ENCODE data around the gene MAEL.
"Not testable (repeated sequence)": the region's sequence is repeated elsewhere in the genome, so short reads cannot be mapped to it uniquely, and the experiment has no call there.

MAEL gene

DNA sequence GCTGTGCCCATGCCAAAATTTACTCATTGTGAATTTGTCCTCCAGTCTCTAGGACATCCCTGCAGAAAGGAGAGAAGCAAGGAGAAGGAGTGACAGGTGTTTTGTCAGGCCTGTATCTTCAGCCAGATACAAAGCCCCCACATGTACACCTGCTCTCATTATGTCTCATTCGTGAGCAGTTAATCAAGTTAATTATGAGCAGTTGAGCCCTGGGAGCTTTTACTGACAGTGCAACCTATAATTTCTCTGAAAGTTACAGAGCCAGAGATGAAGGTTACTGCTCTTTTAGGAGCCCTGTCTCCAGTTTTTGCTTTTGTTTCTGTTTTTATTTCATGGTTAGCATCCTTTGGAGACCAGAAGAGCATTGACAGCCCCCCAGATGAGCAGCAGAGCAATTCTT, 8.7 kb upstream of the MAEL start:
- DNase-seq: no peak

- DNase-seq: no peak
These were observed 8.3 kb upstream of the MAEL start for GRCh38 chr1:166980818-166981217.

DNA sequence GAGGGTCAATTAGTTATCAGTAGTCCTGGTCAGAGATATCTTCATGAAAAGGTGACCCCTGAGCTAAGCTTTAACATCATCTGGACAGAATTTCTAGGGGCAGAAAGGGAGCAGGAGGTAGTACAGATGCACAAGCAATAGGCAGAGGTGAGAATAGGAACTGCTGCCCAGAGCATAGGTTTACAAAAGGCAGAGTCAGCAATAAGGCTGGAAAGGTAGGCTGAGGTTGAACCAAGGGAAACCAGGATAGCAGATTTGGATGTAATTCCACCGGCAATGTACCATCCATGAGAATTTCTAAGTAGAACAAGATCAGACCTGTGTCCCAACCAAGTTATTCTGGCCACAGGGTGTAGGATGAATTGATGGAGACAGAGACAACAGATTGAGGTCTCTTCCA, 7.5 kb upstream of the MAEL start:
- no peak for DNase-seq

DNA sequence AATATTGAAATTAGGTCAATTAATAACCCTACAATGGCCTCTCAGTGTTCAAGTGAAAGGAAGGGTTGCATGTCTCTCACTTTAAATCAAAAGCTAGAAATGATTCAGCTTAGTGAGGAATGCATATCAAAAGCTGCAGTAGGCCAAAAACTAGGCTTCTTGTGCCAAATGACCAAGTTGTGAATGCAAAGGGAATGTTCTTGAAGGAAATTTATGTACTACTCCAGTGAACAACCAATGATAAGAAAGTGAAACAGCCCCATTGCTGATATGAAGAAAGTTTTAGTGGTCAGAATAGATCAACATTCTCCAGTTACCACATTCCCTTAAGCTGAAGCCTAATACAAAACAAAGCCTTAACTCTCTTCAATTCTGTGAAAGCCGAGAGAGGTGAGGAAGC, 10.0 kb downstream of the MAEL start:
- no peak for DNase-seq

GRCh38 chr1:166999500-167000055, 10.5 kb downstream of the MAEL start:
- DNase-seq: no peak

GRCh38 chr1:167000546-167000945, 11.5 kb downstream of the MAEL start:
- DNase-seq: no peak

- DNase-seq: no peak
These were observed 13.3 kb downstream of the MAEL start for GRCh38 chr1:167002354-167002753.

- DNase-seq: no peak
These were observed 14.6 kb downstream of the MAEL start for GRCh38 chr1:167003711-167004110.

- DNase-seq: no peak
These were observed 22.6 kb downstream of the MAEL start for GRCh38 chr1:167011560-167012191.

- DNase-seq: no peak
These were observed 23.5 kb downstream of the MAEL start for GRCh38 chr1:167012570-167012969.

- no peak for DNase-seq
These were observed 24.2 kb downstream of the MAEL start for GRCh38 chr1:167013108-167013929.

DNA sequence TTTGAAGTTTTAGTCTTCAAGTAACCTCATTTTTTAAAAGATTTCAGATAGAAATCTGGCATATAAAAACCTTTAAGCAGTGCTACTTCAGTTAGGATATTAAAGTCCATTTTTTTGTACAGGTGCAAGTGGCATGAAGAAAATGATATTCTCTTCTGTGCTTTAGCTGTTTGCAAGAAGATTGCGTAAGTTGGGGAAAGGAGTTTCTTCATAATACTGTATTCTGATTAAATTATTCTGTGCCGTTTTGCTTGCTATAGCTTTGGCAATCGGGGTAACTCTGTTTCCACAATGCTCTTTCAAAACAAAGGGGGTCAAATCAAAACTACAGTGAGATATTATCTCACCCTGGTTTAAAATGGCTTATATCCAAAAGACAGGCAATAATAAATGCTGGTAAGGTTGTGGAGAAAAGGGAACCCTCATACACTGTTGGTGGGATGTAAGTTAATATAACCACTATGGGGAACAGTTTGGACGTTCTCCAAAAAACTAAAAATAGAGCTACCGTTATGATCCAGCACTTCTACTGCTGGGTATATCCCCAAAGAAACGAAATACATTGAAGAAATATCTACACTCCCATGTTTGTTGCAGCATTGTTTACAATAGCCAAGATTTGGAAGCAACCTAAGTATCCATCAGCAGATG, 27.1 kb downstream of the MAEL start:
- no peak for DNase-seq

- no peak for DNase-seq
These were observed 33.3 kb downstream of the MAEL start for GRCh38 chr1:167022384-167022783.

DNA sequence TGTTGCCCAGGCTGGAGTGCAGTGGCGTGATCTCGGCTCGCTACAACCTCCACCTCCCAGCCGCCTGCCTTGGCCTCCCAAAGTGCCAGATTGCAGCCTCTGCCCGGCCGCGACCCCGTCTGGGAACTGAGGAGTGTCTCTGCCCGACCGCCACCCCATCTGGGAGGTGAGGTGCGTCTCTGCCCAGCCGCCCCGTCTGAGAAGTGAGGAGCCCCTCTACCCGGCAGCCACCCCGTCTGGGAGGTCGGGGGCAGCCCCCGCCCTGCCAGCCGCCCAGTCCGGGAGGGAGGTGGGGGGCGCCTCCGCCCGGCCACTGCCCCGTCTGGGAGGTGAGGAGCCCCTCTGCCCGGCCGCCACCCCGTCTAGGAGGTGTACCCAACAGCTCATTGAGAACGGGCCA, 40.5 kb downstream of the MAEL start:
- DNase-seq: not testable (repeated sequence)

GRCh38 chr1:167033646-167034045, 44.6 kb downstream of the MAEL start:
- no peak for DNase-seq

GRCh38 chr1:167043752-167044488, 54.8 kb downstream of the MAEL start:
- peak; percentile 69 for DNase-seq

DNA sequence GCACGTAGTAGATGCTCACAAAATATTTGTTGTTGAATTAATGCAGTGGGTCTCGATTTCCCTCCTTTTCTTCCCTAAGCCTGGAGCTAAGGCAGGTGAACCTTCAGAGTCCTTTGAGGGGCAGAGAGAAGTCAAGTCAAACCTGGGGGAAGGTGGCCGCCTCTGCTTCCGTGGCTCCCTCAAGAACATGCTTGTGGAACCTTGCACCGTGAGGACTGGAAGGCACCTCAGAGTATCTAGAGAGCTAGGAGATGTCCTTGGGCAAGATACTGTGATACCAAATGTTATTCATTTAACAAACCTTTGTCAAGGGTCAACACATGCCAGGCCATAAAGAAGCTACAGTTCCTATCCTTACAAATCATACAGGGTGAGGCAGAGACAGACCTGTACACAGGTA, 62.8 kb downstream of the MAEL start:
- no peak for DNase-seq

GRCh38 chr1:167052389-167052788, 63.3 kb downstream of the MAEL start:
- DNase-seq: no peak

- no peak for DNase-seq
These were observed 65.5 kb downstream of the MAEL start for GRCh38 chr1:167054531-167054930.

DNA sequence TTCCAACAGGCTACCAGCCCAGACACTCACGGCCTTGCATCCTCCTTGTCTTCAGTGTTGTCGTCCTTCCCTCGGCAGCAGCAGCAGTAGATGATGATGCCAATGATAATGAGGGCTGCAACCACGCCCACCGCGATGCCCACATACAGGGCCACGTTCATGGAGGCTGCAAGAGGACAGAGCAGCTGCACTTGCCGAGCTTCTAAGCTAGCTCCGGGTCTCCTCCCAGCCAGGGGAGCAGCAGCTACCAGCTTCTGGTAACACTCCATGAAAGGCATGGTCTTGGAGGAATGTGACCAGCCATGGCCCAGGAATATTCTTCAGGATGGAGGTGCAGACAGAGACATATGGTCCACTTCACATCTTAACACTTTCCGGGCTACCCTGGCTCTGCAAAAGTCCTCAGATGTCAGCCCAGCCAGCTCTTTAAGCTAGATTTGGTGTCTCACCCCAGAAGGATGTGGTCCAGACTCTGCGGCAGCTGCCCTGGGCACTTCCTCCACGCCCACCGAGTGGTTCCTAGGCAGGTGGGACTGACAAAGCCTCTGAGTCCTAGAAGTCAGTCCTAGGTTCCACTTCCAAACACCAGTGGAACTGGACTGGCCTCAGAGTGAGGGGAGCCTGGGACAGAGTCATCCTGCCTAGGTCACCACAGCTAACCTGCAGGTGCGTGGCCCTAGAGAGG, 66.0 kb downstream of the MAEL start:
- DNase-seq: no peak

DNA sequence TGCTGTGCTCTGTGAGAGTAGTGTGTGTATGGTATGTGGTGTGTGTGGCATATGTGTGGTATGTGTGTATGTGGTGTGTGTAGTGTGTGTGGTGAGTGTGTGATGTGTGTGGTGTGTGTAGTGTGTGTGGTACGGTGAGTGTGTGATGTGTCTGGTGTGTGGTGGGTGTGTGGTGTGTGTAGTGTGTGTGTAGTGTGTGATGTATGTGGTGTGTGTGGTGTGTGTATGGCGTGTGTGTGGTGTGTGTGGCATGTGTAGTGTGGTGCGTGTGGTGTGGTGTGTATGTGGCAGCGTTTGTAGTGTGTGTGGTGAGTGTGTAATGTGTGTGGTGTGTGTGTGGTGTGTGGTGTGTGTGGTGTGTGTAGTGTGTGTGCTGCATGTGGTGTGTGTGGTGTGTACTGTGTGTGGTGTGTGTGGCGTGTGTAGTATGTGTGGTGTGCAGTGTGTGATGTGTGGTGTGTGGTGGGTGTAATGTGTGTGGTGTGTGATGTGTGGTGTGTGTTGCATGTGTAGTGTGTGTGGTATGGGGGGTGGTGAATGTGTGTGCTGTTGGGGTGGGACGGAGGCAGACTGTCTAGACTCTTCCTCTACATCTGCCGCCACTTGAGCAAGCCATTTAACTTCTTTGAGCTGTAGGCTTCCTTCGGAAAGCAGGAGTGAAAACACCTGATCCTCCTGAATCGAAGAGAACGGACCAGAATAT, 67.6 kb downstream of the MAEL start:
- no peak for DNase-seq

- DNase-seq: no peak
These were observed 68.2 kb downstream of the MAEL start for GRCh38 chr1:167057241-167057688.

Data from activated CD4-positive, CD25-positive, alpha-beta regulatory T cell treated with anti-CD3 and anti-CD28 coated beads, Interleukin-2, amount 50 U/mL, for 72 hours (primary cell).